Fibroblast of pulmonary artery (primary cell): ENCODE measurements around the gene CADPS.

ENCODE experiments used
- DNase-seq: peaks from one replicate; pipeline ENCODE4 v3.0.0-alpha.2; 2010; ENCODE audit warnings: low read depth
- H3K4me3 ChIP-seq: replicated peaks from 2 replicates; pipeline ENCODE4 v1.5.1; 2011; ENCODE audit warnings: low read depth, mild to moderate bottlenecking, control low read depth, low read length, moderate library complexity
- TF ChIP-seq, protein P1 (sequence below): IDR thresholded peaks from 2 replicates; pipeline ENCODE4 v1.5.1; 2011; ENCODE audit warnings: mild to moderate bottlenecking, control low read depth, low read length, inconsistent platforms; ENCODE audit errors: missing control alignments

The CADPS gene

DNA sequence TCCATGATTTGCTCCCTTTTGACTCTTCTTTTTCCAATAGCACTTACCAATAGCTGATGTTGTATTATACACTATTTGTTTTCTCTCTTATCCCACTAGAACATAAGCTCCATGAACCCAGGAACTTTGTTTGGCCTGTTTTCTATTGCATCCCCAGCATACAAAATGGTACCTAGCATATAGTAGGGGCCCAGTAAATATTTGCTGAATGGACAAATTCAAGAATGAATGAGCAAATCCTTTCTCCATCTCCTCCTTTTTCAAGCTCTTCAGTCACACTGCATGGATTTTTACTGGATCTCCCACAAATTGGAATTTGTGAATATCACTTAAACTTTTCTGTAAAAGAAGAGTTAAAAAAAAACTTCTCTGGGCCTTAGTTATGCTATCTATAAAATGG lies 435.2 kb downstream of the CADPS start:
- TF ChIP-seq, protein P1, sequence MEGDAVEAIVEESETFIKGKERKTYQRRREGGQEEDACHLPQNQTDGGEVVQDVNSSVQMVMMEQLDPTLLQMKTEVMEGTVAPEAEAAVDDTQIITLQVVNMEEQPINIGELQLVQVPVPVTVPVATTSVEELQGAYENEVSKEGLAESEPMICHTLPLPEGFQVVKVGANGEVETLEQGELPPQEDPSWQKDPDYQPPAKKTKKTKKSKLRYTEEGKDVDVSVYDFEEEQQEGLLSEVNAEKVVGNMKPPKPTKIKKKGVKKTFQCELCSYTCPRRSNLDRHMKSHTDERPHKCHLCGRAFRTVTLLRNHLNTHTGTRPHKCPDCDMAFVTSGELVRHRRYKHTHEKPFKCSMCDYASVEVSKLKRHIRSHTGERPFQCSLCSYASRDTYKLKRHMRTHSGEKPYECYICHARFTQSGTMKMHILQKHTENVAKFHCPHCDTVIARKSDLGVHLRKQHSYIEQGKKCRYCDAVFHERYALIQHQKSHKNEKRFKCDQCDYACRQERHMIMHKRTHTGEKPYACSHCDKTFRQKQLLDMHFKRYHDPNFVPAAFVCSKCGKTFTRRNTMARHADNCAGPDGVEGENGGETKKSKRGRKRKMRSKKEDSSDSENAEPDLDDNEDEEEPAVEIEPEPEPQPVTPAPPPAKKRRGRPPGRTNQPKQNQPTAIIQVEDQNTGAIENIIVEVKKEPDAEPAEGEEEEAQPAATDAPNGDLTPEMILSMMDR: no peak
- no peak for DNase-seq
- H3K4me3 ChIP-seq: no peak overlapping the region

DNA sequence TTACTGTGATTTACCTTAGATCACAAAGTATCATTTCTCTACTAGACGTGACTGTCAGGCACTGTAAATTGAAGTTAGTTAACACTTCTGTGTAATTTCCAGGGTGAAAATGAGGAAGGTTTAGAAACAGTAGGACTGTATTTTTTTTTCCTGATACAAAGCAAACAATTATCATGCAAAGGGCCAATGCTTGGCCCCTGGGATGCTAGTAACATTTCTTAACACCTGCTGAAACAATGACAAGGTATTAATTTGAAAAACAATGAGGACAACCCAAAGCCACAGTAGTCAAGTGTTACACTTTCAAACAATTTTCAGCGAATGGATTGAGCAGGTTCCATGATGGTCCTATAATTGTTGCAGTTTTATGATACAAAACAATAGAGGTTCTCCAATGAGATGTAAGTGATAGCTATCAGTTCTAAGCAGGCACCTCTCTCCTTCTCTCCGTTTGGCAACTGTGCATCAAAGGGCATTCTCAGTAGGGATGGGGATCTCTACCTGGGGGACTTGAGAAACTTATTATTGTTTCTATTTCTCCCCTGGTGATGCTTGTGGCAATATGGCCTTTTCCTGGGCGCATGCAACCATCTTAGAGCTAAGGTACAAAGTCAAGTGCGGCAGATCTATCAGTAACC lies 435.9 kb downstream of the CADPS start:
- no peak overlapping the region for H3K4me3 ChIP-seq
- TF ChIP-seq, protein P1: no peak
- no peak for DNase-seq

DNA sequence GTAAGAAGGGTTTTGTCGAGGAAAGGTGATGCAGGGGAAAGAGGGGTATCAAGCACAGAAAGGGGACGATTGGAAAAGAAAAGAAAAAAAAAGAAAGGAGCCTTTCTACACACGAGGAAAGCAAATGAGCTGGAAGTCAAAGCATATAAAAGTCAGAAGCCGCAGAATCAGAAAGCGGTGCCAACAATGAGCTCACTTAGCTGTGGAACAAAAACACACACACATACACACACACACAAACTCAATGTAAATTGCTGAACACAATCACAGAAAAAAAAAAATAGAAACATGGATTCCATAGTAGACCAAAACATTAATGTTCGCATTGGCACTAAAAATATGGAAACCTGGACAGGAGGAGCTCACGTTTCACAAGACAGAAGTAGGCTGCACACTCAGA lies 438.4 kb downstream of the CADPS start:
- DNase-seq: no peak
- TF ChIP-seq, protein P1: no peak

GRCh38 chr3:62433396-62433795 lies 441.8 kb downstream of the CADPS start:
- DNase-seq: no peak
- H3K4me3 ChIP-seq: no peak overlapping the region
- TF ChIP-seq, protein P1: no peak

More for the DNA sequence above, 438.4 kb downstream of the CADPS start:
- H3K4me3 ChIP-seq: no peak overlapping the region

- TF ChIP-seq, protein P1: no peak
- DNase-seq: no peak
- no peak overlapping the region for H3K4me3 ChIP-seq
Observed at GRCh38 chr3:62421207-62421606, 454.0 kb downstream of the CADPS start.

DNA sequence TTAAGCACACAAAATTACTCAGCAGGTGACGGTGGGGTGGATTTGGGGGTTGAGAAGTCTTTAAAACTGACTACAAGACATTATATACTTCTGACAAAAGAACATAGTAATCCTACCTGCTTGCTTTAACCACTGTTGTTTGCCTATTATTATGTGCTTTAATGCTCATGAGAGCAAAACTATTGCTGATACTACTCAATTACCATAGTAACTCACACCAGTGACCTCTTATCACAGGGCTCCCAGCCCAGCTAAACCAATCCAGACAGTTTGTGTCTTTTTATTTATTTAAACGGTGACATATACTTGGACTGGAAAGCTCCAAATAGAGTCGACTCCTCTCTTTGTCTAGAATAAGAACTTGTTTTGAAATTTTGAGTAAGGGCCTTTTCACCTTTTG lies 459.1 kb downstream of the CADPS start:
- no peak overlapping the region for H3K4me3 ChIP-seq
- TF ChIP-seq, protein P1: no peak
- DNase-seq: no peak

DNA sequence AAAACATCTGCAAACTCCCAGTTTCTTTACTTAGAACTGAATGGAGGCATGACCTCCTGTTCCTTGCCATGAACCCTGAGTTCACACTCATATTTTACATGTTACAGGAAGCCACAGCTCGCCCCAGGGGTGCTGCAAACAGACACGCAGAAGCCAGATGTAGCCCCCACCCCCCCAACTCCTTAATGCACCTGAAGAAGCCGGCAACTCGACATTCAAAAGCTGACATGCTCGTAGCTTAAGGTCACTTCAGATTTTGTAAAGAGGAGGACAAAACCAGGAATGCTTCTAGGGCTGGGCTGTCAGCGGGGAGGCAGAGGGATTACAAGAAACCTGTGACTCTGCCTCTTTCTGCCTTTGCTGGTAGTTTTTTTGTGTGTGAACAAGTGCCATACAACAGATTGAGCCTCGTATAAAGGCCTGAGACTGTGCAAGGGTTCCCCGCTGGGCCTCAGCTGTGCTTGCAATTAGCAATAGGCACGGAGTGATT lies 459.9 kb downstream of the CADPS start:
- TF ChIP-seq, protein P1: no peak
- DNase-seq: no peak
- no peak overlapping the region for H3K4me3 ChIP-seq
